H1 (cell line): Measurements from ENCODE around the gene GALC. TPM values are rescaled to one million over a fixed set of nuclear protein-coding genes. Genes with fewer than 3 reads are reported as not detected.

Experiments used
- CTCF ChIA-PET: fragments of 300-600 bp; sonication (Branson Sonifier 250); formaldehyde crosslinking; loops from one replicate; lab custom pipeline; 2021; ENCODE audit not compliant: partially characterized antibody; lab: Charles Lee
- POLR2A ChIA-PET: fragments of 300-600 bp; sonication (Branson Sonifier 250); formaldehyde crosslinking; loops from one replicate; lab custom pipeline; 2021; ENCODE audit warnings: inconsistent platforms; ENCODE audit not compliant: partially characterized antibody; lab: Charles Lee
- DNase-seq, 2 experiments: peaks; one replicate each; pipeline versions ENCODE4 v3.0.0 to v3.0.0-alpha.2; 2010 to 2022; ENCODE audit warnings: low spot score in 2 of 2, low read depth in 1 of 2, mixed read lengths in 1 of 2
- FAIRE-seq: peaks from 2 replicates; lab custom pipeline; 2011; peaks lifted over from hg19 to GRCh38; lab: Jason Lieb, UNC
- H2AFZ ChIP-seq: 2 replicates; pipeline ENCODE4 v1.8.1; 2012; ENCODE audit warnings: low read length, inconsistent platforms
- H2AK5ac ChIP-seq: 2 replicates; pipeline ENCODE4 v1.6.1; 2013; ENCODE audit warnings: low read depth, low read length
- H2BK120ac ChIP-seq: replicated peaks from 2 replicates; pipeline ENCODE3; 2013; ENCODE audit warnings: low read depth, low read length, inconsistent platforms
- H2BK12ac ChIP-seq: 2 replicates; pipeline ENCODE4 v1.6.1; 2013; ENCODE audit warnings: low read depth, low read length
- H2BK15ac ChIP-seq: 2 replicates; pipeline ENCODE4 v1.6.1; 2013; ENCODE audit warnings: low read length
- H2BK20ac ChIP-seq: 2 replicates; pipeline ENCODE4 v1.6.1; 2013; ENCODE audit warnings: low read length
- H2BK5ac ChIP-seq: 2 replicates; pipeline ENCODE4 v1.6.1; 2013; ENCODE audit warnings: low read depth, low read length
- H3K14ac ChIP-seq: 2 replicates; pipeline ENCODE4 v1.6.1; 2013; ENCODE audit warnings: inconsistent platforms; ENCODE audit not compliant: insufficient read length
- H3K18ac ChIP-seq: 2 replicates; pipeline ENCODE4 v1.6.1; 2013; ENCODE audit warnings: low read length; ENCODE audit errors: extremely low read depth
- H3K23ac ChIP-seq: 2 replicates; pipeline ENCODE4 v1.6.1; 2013; ENCODE audit warnings: inconsistent platforms; ENCODE audit not compliant: insufficient read length
- H3K23me2 ChIP-seq: 2 replicates; pipeline ENCODE4 v1.6.1; 2013; ENCODE audit warnings: low read depth, low read length
- H3K27ac ChIP-seq: 2 replicates; pipeline ENCODE4 v1.6.1; 2011; ENCODE audit warnings: low read depth, low read length, inconsistent platforms
- H3K27me3 ChIP-seq, 4 experiments: replicated peaks in 1 of 4; 1 replicate in 1 of 4; 2 replicates in 3 of 4; pipeline versions ENCODE4 v1.6.1 to v1.8.1; 2011 to 2013; ENCODE audit warnings: low read length in 3 of 4, mild to moderate bottlenecking in 3 of 4, inconsistent platforms in 2 of 4, mixed read lengths in 2 of 4, moderate library complexity in 1 of 4; ENCODE audit not compliant: control insufficient read depth in 3 of 4, insufficient read depth in 3 of 4; ENCODE audit errors: extremely low read depth in 1 of 4
- H3K36me3 ChIP-seq, 4 experiments: 2 replicates each; pipeline versions ENCODE4 v1.6.1 to v1.8.1; 2011 to 2013; ENCODE audit warnings: mild to moderate bottlenecking in 4 of 4, low read length in 3 of 4, moderate library complexity in 2 of 4, control low read depth in 1 of 4, inconsistent platforms in 1 of 4; ENCODE audit not compliant: insufficient read depth in 4 of 4, control insufficient read depth in 2 of 4
- H3K4ac ChIP-seq: replicated peaks from 2 replicates; pipeline ENCODE3; 2013; ENCODE audit warnings: low read length, low read depth, mixed read lengths, inconsistent platforms; ENCODE audit not compliant: insufficient read length
- H3K4me1 ChIP-seq, 4 experiments: replicated peaks in 1 of 4; 1 replicate in 1 of 4; 2 replicates in 3 of 4; pipeline versions ENCODE4 v1.6.1 to v1.8.1; 2011 to 2013; ENCODE audit warnings: low read length in 3 of 4, inconsistent platforms in 2 of 4, mixed read lengths in 1 of 4; ENCODE audit not compliant: insufficient read depth in 4 of 4, control insufficient read depth in 3 of 4
- H3K4me2 ChIP-seq, 2 experiments: 2 replicates each; pipeline versions ENCODE4 v1.6.1 to v1.8.1; 2011 to 2013; ENCODE audit warnings: low read depth in 2 of 2, low read length in 2 of 2, control low read depth in 1 of 2, inconsistent platforms in 1 of 2, mild to moderate bottlenecking in 1 of 2; ENCODE audit not compliant: insufficient read depth in 1 of 2
- H3K4me3 ChIP-seq, 4 experiments: fragments of 200-600, 300-600 bp in 1 of 4; sonication (generic), shearing (Covaris generic), sonication (Bioruptor Twin) in 1 of 4; 2 replicates each; pipeline versions ENCODE4 v1.5.1 to v1.8.1; 2011 to 2016; ENCODE audit warnings: low read length in 4 of 4, low read depth in 3 of 4, control low read depth in 2 of 4, inconsistent platforms in 2 of 4, mild to moderate bottlenecking in 2 of 4, mixed read lengths in 1 of 4, moderate library complexity in 1 of 4; ENCODE audit not compliant: insufficient read depth in 2 of 4; ENCODE audit errors: extremely low read depth in 1 of 4
- H3K56ac ChIP-seq: replicated peaks from 2 replicates; pipeline ENCODE3; 2013; ENCODE audit warnings: low read depth, mild to moderate bottlenecking, mixed read lengths, low read length, inconsistent platforms; ENCODE audit not compliant: insufficient read length
- H3K79me1 ChIP-seq: 2 replicates; pipeline ENCODE4 v1.6.1; 2013; ENCODE audit warnings: low read depth, low read length, control low read depth
- H3K79me2 ChIP-seq, 2 experiments: 2 replicates each; pipeline versions ENCODE4 v1.6.1 to v1.8.1; 2012 to 2013; ENCODE audit warnings: low read length in 2 of 2, mild to moderate bottlenecking in 2 of 2, inconsistent platforms in 1 of 2; ENCODE audit not compliant: insufficient read depth in 2 of 2, control insufficient read depth in 1 of 2
- H3K9ac ChIP-seq, 4 experiments: replicated peaks in 1 of 4; 1 replicate in 1 of 4; 2 replicates in 3 of 4; pipeline versions ENCODE4 v1.6.1 to v1.8.1; 2011 to 2013; ENCODE audit warnings: low read depth in 3 of 4, low read length in 3 of 4, control low read depth in 2 of 4, mild to moderate bottlenecking in 2 of 4, moderate library complexity in 2 of 4, inconsistent platforms in 1 of 4; ENCODE audit errors: extremely low read depth in 1 of 4
- H3K9me3 ChIP-seq, 2 experiments: 2 replicates each; pipeline versions ENCODE4 v1.6.1 to v1.8.1; 2012 to 2013; ENCODE audit warnings: mild to moderate bottlenecking in 2 of 2, moderate library complexity in 2 of 2, control low read depth in 1 of 2, inconsistent platforms in 1 of 2, low read depth in 1 of 2, low read length in 1 of 2, mixed read lengths in 1 of 2; ENCODE audit not compliant: insufficient read depth in 2 of 2
- H4K20me1 ChIP-seq, 2 experiments: replicated peaks in 1 of 2; 2 replicates each; pipeline versions ENCODE3 to v1.8.1; 2011 to 2013; ENCODE audit warnings: inconsistent platforms in 2 of 2, low read length in 2 of 2, mild to moderate bottlenecking in 1 of 2; ENCODE audit not compliant: insufficient read depth in 2 of 2, control insufficient read depth in 1 of 2
- H4K5ac ChIP-seq: 2 replicates; pipeline ENCODE4 v1.6.1; 2013; ENCODE audit warnings: low read length, low read depth, mixed read lengths, inconsistent platforms; ENCODE audit not compliant: insufficient read length
- H4K8ac ChIP-seq: 2 replicates; pipeline ENCODE4 v1.8.0; 2013; ENCODE audit warnings: mild to moderate bottlenecking, moderate library complexity, low read length, inconsistent platforms; ENCODE audit not compliant: insufficient read depth; ENCODE audit errors: extremely low read depth
- H4K91ac ChIP-seq: replicated peaks from 2 replicates; pipeline ENCODE3; 2013; ENCODE audit warnings: low read length, mixed read lengths, inconsistent platforms; ENCODE audit not compliant: insufficient read length
- CHD2 ChIP-seq: IDR thresholded peaks from 2 replicates; pipeline ENCODE4 v1.6.1; 2012; ENCODE audit warnings: low read length, improper control_type of control experiment
- CTBP2 ChIP-seq: IDR thresholded peaks from 2 replicates; pipeline ENCODE4 v1.7.0; 2011; ENCODE audit warnings: borderline replicate concordance, mild to moderate bottlenecking, moderate library complexity, mixed read lengths, low read length; ENCODE audit not compliant: insufficient read depth, insufficient read length
- GTF2F1 ChIP-seq: IDR thresholded peaks from 2 replicates; pipeline ENCODE4 v1.6.1; 2012; ENCODE audit warnings: low read depth, low read length, improper control_type of control experiment, borderline replicate concordance
- RNF2 ChIP-seq: fragments of 200-900, 300-1000 bp; sonication (generic); IDR thresholded peaks from 2 replicates; pipeline ENCODE4 v1.7.1; 2016; ENCODE audit warnings: borderline replicate concordance, low read depth, mild to moderate bottlenecking, antibody characterized with exemption, low read length; ENCODE audit not compliant: poor library complexity, severe bottlenecking; ENCODE audit errors: missing control alignments
- SP1 ChIP-seq: IDR thresholded peaks from 2 replicates; pipeline ENCODE4 v1.6.1; 2011; ENCODE audit warnings: low read depth, low read length
- SUZ12 ChIP-seq: fragments of 200-600 bp; sonication (generic); IDR thresholded peaks from 2 replicates; pipeline ENCODE4 v1.6.1; 2012; ENCODE audit warnings: mild to moderate bottlenecking, inconsistent platforms, low read length, moderate library complexity, mixed read lengths
- TEAD4 ChIP-seq: IDR thresholded peaks from 2 replicates; pipeline ENCODE4 v1.6.1; 2012; ENCODE audit warnings: low read depth, low read length, inconsistent platforms, mixed read lengths
- WGBS, 2 experiments: shearing (Covaris generic) in 1 of 2; methylation state at CpG; one replicate each; pipeline versions ENCODE4 v1.1.6 to v1.1.7; 2013 to 2015; ENCODE audit warnings: low lambda C conversion rate in 2 of 2, mixed read lengths in 2 of 2, inconsistent platforms in 1 of 2, low coverage in 1 of 2, missing lambda C conversion rate in 1 of 2; ENCODE audit not compliant: insufficient replicate concordance in 2 of 2, insufficient coverage in 1 of 2, insufficient read length in 1 of 2; ENCODE audit errors: extremely low coverage in 1 of 2, missing lambda C conversion rate in 1 of 2; 5-methylcytosine and 5-hydroxymethylcytosine counted together
- polyA plus RNA-seq, 7 experiments: library from polyadenylated mRNA; depleted of rRNA in 3 of 7; stranded (reverse) in 5 of 7; unstranded in 2 of 7; fragments of >200 nt in 5 of 7; fragments of 200-250 nt in 2 of 7; gene quantifications; 1 replicate in 5 of 7; 2 replicates in 1 of 7; 4 replicates in 1 of 7; pipeline versions ENCODE4 v1.2.1 to v1.2.3, GENCODE V29; 2011 to 2013; ENCODE audit warnings: missing spikeins in 2 of 7, mixed read lengths in 2 of 7
- total RNA-seq: library from RNA; stranded (reverse); fragmentation: NEBNext Ultra II Directional; extraction: Animal tissue kit (Norgen Biotek cat#: 25700); gene quantifications from 2 replicates; pipeline ENCODE4 v1.2.1, GENCODE V29; 2021

Gene GALC
- total and polyA plus RNA-seq, 2 of the 8 experiments (the other 6 are each of a cell fraction or from before 2014, with no cell fraction given) = 6.1 to 12.3 TPM

DNA sequence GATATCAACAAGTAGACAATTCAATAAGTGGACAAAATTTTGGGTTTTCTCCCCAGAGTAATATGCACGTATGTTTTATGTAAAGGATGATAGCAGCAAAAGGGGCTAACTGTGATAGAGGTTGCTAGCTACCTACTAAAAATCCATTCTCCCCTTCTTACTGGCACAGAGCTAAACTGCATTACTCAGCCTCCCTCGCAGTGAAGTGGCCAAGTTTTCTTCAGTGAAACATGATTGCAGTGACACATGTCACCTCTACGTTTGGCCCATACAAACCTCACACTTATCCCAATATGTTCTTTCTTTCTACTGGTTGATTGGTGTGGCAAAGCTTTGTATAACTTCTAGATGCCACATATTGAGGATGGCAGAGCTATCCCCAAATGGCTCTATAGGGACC is 46.2 kb upstream of the GALC start:
- H3K4me3 ChIP-seq = no peak overlapping the region
- TF ChIP-seq SP1 = no peak
- TF ChIP-seq TEAD4 = no peak
- no peak for TF ChIP-seq SUZ12
- TF ChIP-seq CTBP2 = no peak
- TF ChIP-seq CHD2 = no peak
- no peak for TF ChIP-seq GTF2F1
- TF ChIP-seq RNF2 = no peak

More for the DNA sequence above, 46.2 kb upstream of the GALC start:
- ChIA-PET POLR2A (no interaction called here), CTCF (interaction anchor here (1.0 to 1.5 kb wide), 2 partner anchors 24 to 129 kb away, joined by 3 to 6 read pairs; no protein-coding TSS in a partner anchor)
- Histone ChIP-seq H3K9me3 (no peaks in the 10 kb centered on the region), H2BK15ac (no peak overlapping the region), H3K79me1 (no peaks in the 10 kb centered on the region), H4K20me1 (no peaks in the 10 kb centered on the region), H4K91ac (no peak overlapping the region), H4K5ac (no peak overlapping the region), H3K4ac (no peak overlapping the region), H2BK20ac (no peak overlapping the region), H4K8ac (no peak overlapping the region), H3K4me2 (no peak overlapping the region), H3K14ac (no peak overlapping the region), H2BK5ac (no peak overlapping the region), H3K27ac (no peak overlapping the region), H3K23ac (no peak overlapping the region), H3K23me2 (no peaks in the 10 kb centered on the region), H2AK5ac (no peak overlapping the region), H3K18ac (no peak overlapping the region), H2BK120ac (no peak overlapping the region), H3K79me2 (no peaks in the 10 kb centered on the region), H3K56ac (no peak overlapping the region), H3K9ac (no peak overlapping the region), H3K4me1 (peaks cover 0 to 6% (median 0%) of the 10 kb centered on the region in 4 experiments; a peak in 2 of 7 replicates), H3K27me3 (no peaks in the 10 kb centered on the region), H3K36me3 (no peaks in the 10 kb centered on the region), H2BK12ac (no peak overlapping the region), H2AFZ (no peak overlapping the region)
- DNase-seq = no peak
- 90% methylated on average over 3 of the region's 3 CpGs; no CpG with 5 or more reads in 1 of the 2 experiments for WGBS, 2 experiments
- FAIRE-seq = no peak
